DMS 273 (cell line): ENCODE data around the gene SF3B3.
A peak's percentile ranks its signal among the peaks of the same experiment; 100 is the strongest.

Experiments used
- DNase-seq: peaks from one replicate; lab custom pipeline; 2025; ENCODE audit not compliant: unreplicated experiment; lab: John Stamatoyannopoulos, UW

SF3B3 gene

DNA sequence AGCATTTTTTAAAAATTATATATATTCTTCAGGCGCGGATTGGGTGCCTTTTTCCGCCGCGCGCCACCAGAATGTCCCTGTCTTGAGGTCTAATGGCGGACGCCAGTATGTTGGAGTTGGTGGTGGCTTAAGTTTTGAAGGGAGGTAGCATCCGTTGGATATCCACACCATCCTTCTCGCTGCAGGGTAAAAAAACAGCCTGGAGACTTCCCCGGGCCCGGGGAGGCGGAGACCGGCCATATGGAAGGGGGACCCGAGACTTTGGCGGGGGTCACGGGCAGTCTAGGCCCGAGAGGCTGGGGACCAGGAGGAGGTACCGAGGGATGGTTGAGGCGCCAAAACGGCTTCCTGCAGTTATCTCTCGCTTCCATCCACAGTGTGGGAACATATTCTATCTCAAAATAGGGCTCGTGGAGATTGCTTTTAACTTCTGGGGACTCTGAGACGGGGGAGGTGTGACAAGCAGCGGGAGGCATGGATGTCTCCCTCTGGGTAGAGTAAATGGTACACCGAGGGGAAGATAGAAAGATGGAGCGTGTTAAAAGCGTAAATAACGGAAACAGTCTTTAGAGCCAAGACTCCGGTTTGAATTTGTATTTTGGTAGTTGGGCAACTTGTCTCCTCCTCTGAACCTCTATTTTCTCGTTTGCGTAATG, at the start of gene SF3B3:
Gene SF3B3 (plus strand): TSS at position 74 of the 656 bp plus-strand sequence. CDS start 2,841 bp downstream, outside the sequence.
- DNase-seq = peak; percentile 92

DNA sequence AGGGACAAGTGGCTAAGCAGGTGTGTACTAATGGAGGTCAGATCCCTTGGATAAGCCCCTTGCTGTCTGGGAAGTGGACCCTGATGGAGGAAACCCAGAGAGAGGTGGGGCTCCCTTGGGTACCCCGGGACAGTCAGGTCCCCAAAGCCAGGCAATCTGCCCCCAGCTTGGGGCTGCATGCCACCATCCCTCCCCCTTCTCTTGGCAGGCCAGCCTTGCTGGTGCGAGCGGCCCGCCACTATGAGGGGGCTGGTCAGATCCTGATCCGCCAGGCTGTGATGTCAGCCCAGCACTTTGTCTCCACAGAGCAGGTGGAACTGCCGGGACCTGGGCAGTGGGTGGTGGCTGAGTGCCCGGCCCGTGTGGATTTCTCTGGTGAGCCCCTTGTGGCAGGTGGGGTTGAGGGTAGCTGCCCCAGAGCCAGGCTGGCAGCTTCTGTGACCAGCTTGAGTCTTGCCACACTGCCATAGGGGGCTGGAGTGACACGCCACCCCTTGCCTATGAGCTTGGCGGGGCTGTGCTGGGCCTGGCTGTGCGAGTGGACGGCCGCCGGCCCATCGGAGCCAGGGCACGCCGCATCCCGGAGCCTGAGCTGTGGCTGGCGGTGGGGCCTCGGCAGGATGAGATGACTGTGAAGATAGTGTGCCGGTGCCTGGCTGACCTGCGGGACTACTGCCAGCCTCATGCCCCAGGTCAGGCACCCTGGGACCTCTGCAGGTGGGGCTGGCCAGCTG, 49.1 kb upstream of the SF3B3 start:
- DNase-seq = no peak

DNA sequence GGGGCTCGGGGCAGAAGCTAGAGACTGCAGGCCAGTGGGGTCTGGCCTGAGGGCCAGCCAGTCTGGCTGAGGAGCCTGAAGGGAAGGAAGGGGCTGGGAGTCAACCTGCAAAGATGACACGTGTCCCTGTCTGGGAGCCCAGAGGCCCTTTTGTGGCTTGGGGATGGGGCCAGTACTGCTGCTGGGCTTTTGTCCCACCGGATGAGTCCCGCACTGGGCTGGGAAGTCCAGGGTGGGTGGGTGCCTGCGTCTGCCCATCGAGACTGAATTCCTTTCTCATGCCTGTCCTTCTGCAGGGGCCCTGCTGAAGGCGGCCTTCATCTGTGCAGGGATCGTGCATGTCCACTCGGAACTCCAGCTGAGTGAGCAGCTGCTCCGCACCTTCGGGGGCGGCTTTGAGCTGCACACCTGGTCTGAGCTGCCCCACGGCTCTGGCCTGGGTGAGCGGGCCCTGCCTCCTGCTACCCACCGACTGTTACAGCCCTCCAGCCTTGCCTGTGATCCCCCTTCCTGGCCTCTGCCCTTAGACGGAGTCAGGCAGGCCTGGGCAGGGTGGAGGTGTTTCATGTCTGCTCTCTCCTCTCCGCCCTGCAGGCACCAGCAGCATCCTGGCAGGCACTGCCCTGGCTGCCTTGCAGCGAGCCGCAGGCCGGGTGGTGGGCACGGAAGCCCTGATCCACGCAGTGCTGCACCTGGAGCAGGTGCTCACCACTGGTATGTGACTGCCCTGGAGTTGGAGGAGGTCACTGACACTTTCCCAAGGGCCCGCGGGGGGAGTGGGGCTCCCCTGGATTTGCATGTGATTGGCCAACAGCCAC, 48.4 kb upstream of the SF3B3 start:
- DNase-seq = peak; percentile 59

DNA sequence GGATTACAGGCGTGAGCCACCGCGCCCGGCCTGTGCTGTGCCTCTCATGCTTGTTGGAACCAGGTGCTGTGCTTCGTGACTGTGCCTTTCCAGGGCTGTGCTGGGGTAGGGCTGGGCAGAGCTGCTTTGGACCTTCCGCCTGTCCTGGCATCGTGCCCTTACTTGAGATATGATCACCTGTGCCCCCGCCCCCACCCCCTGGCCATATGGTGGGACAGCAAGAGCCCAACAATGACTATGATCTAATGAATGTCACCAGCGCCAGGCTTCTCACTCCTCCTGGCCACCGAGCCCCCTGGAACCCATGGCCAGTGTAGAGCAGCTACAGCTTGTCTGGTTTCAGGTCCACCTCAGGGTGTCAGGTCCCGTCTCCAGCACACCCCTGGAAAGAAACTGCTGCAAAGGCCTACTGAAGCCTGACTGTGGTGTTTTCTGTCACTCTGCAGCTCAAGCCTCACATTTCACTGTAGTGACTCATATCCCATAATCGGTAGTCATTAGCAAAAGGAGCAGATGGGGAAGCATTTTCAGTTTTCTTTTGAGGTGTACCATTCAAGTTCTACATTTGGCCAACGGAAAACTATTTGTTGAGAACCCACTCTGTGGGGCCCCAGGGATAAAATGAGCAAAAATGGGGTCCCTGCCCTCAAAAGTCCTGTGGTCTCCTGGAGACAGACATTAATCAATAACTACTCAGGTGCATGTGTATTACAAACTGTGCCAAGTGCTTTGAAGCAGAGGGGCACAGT, 47.2 kb upstream of the SF3B3 start:
- DNase-seq = peak; percentile 93

DNA sequence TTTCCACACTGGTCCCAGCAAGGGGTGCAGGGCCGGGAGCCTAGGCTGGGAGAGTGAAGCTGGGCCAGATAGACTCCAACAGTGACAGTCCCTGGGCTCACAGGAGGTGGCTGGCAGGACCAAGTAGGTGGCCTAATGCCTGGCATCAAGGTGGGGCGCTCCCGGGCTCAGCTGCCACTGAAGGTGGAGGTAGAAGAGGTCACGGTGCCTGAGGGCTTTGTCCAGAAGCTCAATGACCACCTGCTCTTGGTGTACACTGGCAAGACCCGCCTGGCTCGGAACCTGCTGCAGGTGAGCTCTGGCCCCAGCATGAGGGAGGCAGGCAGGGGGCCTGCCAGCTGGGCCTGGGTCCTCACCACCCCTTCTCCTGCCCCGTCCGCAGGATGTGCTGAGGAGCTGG, 45.4 kb upstream of the SF3B3 start:
- no peak for DNase-seq

DNA sequence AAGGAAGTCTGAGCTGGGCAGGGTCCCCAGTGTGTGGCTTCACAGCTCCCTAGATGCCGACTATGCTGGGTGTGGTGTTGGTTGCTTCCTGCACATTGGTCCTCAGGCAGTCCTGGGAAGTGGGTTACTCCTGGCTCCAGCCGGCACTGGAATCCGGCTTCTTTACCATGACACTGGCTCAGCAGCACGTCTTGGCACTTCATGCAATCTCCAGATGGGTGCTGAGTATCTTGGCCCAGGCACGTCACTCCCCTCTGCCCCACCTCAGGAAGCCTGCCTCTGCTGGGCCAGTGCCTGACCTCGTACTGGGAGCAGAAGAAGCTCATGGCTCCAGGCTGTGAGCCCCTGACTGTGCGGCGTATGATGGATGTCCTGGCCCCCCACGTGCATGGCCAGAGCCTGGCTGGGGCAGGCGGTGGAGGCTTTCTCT, 44.7 kb upstream of the SF3B3 start:
- DNase-seq = peak; percentile 91

DNA sequence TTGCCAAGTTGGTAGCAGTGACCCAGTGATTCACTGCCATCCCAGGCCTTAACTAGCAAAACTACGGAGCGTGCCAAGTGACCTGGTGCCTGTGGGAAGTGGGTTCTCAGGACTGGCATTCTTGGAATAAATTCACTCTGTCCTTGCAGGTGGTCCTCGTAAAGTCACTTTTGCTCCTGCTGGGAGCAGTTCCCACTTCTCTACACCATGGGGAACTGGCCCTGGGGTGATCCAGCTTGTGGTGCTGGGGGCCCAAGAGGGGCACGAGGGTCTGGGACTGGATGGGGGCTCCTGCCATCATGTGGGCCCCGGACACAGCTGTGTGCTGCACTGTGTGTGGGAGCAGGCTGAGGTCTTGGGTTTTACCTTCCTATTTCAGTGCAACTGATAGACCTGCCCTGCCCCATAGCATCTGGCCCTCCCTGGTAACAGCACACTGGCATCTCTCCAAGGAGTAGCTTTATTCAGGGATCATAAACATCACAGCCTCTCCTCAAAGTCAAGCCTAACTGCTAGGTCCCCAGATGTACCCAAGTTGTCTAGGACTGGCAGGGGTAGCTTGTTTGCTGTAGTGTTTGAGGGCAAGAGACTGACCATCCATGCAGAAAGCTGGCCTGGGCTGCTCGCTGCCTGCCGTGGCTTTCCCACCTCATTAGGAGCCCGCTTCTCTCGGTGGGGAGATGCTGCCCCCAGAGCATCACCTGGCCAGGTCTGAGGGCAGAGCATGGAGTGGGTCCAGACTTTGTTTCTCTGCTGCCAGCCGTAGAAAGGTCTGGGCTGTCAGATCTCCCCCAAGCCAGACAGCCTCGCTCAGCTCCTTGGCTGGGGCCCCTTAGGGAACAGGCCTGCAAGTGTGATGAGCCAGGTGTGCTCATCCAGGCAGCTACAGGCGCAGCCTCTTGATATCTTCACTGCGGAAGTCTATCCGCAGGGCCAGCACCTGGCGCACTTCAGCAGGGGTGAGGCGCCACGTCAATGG, 43.2 kb upstream of the SF3B3 start:
- peak; percentile 97 for DNase-seq

DNA sequence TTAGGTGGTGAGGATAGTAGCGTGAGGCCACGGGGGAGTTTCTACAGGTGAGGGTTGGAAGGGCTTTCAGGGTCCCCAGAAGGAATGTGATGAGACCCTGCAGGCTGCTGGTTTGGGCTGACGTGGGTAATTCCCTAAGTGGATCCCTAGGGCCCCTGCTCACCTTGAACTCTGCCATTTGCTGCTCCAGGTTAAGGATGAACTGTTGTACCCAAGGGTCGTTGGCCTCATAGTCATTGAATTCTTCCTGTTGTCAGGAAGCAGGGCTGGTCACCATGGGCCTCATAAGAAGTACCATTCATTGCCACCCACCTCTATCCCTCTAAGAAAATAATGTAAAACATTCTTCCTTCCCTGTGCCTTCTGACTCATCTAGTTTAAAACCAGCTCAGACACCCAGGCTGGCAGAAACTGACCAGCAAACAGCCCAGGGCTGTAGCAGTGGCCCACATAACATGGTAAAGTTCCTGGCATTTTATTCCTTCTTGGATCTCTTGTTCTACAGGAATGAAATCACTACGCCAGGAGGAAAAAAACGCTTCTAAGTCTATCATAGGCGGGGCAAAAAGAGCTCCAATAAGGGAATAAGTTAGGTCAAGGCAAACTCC, 41.6 kb upstream of the SF3B3 start:
- no peak for DNase-seq

DNA sequence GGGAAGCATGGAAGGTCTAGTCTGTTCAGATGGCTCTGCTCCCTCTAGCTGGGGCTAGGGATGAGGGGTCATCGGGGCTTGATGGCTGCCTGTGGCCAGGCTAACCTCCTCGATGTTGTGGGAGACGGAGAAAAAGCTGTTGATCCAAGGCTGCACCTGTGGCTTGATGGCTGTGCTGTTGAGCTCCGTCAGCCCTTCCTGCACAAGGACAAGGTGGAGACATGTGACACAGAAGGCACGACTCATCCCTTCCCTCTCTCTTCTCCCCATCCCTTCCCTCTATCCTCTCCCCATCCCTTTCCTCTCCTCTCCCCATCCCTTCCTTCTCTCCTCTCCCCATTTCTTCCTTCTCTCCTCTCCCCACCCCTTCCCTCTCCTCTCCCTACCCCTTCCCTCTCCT, 41.0 kb upstream of the SF3B3 start:
- DNase-seq = no peak

DNA sequence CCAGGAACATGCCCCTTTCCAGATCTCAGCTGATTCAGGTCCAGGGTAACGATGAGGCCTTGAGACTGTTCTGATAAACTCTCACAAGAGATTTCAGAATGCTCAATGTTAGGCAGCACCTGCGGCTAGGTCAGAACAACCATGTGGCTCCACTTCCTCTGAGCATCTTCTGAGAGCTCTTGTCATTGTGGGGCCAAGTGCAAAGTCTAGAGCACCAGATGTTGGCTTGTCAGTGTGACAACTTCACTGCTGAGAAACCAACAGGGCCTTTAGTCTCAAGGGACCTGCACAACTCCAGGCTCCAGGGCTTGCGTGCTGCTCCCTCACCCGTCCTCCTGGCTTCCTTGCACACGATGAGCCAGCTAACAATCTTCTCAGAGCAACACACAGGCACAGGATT, 40.2 kb upstream of the SF3B3 start:
- DNase-seq = no peak

DNA sequence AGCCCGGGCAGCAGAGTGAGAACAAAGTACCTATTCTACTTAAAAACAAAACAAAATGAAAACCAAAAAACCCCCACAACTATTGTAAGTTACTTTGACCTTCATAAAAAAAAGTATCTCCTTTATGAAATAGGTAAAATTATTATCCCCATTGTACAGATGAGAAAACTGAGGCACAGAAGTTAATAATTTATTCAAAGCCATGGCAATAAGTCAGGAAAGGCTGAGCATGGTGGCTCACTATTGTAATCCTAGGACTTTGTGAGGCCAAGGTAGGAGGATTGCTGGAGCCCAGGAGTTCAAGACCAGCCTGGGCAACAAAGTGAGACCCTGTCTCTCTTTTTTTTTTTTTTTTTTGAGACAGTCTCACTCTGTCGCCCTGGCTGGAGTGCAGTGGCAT, 38.7 kb upstream of the SF3B3 start:
- DNase-seq = no peak

DNA sequence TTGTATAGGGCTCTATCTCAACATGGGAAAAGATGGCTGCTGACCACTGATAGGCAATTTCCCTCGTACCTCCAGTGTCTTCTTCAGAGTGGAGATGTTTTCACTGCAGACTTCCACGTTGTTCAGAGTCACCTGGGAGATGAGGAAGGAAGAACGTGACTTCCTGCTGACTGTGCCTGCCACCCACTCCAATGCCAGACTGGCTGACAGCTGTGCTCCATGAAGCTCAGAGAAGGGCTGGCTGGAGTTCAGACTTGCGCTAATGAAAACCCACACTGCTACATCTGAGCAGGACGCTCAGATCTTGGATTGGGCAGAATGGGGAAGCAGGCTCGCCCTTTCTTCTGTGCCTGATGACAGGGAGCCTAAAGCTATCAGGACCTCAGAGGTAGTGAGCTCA, 33.4 kb upstream of the SF3B3 start:
- DNase-seq = peak; percentile 97

DNA sequence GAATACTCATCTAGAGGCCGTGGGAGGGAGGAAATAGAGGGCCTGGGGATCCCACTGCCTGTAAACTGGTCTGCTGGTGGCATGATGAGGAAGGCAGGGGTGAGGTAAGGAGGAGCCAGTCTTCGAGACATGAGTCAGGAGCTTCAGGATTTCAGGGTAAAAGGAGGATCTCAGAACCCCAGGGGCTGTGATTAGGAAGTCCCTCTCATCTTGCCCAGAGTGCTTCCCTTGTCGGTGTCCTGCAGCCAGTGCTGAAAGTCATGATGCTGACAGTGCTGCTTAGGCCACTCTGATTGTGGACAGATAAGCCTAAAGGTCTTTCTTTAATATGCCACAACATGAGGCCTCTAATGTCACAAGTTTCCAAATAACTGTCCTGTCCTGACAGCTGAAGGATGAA, 29.8 kb upstream of the SF3B3 start:
- no peak for DNase-seq

DNA sequence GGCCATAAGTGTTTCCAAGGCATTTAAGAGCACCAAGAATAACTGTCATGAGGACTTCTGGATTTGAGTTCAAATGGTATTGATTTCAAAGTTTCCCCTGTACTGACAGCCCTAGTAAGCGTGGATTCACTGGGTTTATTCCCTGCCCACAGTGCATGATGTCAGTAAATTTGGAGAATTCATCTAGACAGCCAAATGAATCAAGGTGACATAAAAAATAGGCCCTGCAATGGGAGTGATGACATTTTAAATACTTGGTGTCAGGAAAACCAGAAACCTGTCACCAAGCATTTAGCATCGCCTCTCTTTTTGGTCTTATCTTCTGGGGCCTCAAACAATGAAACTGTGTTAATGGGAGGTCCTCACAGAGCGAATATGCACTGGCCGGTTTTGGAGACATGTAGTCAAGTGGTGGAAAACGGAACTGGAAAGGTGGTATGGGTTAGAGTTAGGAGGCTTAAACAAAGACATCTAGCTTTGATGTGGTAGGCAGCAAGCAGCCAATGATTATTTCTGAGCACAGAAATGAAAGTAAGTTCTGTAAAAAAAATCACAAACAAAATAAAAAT, 29.3 kb upstream of the SF3B3 start:
- DNase-seq = no peak

DNA sequence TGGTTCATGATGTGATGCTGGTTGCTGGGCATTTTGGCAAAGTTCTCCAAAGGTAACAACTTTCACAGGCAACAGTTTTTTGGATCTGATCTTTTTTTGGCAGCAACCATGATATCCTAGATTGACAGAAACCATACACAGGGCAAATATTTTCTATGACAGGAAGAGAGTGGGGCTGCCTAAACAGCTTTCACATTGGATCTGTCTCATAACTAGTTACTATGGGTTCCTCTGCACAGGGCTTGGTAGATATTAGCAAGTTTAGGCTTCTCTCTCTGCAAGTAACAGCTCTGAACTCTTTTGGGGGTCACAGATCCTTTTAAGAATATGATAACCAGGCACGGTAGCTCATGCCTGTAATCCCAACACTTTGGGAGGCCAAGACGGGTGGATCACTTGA, 28.8 kb upstream of the SF3B3 start:
- no peak for DNase-seq

DNA sequence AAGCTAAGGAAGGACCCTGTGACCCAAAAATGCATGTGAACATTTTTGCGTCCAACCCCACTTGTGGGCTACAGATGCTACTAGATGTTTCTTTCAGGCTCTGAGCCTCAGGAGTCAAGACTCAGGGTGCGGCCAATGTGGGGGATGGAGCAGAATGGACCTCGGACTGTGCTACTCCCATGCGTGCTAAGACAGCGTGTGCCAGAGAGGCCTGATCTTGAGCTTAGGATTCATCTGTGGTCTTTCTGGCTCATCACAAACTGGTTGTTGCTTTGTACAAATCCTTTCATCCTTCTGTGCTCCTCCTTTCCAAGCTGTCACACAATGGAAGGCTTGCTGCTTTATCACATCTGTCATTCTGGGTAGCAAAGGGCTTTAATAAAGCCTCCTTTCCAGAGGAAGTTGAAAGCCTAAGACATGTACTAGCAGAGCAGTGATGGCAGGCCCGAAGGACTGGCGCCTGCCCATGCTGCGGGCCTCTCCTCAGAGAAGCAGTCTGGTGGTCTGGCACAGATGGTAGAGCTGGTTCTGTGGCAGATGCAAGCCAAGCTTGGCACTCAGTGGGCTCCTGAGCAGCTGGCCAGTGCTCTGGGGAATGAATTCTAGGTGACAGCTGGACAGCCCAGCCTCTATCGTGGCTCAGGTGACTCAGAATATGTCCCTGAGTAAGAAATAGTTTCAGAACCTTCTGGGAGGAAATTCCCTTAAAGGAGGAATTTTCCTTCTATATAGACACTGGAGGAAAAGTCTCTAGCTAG, 28.0 kb upstream of the SF3B3 start:
- peak; percentile 99 for DNase-seq

DNA sequence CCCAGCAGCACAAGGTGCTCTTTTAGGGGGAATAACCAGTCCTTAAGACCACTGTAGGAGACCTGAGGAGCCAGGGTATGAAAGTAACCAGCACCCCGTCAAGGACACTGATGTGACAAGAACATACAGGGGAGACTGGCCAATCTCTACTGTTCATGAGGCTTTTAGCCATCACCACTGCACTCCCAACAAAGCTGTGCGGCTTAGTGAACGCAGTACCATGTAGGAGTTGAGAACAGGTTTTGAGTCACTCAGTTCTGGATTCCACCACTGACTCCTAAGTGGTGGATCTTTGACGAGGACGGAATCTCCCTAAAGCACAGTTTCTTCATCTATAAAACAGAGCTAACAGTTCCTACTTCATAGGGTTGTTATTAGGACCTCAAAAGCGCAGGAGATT, 27.1 kb upstream of the SF3B3 start:
- no peak for DNase-seq

DNA sequence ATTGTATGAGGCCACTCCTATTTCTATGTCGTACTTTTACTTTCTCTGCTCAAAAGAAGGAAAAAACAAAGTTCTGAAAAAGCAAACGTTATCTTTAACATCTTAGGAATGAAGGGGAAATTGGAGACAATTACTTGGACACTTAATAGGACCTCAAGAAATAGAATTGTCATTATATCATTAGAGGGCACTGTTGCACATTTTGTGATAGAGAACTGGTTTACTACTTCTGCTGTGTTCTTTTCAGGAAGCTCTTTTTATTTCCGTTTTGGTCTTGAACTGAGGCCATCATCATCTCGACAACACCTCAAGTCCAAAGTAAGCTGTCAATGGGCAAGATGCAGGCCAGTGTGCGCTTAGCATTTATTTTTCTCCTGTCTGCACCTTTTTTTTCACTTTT, 14.9 kb upstream of the SF3B3 start:
- DNase-seq = peak; percentile 29

DNA sequence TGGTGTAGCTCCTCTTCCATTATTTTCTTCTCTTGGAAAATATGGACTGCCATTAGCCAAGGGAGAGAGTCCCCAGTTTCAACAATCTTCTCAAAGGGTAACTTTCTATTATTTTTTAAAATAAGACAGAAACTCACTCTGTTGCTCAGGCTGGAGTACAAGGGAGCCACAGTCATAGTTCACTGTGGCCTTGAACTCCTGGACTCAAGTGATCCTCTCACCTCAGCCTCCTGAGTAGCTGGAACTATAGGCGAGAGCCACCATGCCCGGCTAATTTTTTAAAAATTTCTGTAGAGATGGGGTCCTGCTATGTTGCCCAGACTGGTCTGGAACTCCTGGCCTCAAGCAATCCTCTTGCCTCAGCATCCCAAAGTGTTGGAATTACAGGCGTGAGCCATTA, 13.4 kb upstream of the SF3B3 start:
- DNase-seq = no peak
